Keratinocyte (primary cell): ENCODE results near the gene HDHD5.

Source experiments
- CTCF ChIP-seq, 3 experiments: IDR thresholded peaks in 1 of 3; conservative IDR thresholded peaks in 1 of 3; optimal IDR thresholded peaks in 1 of 3; 2 replicates in 2 of 3; 3 replicates in 1 of 3; pipeline versions ENCODE3 to v1.5.1; 2011; ENCODE audit warnings: low read length in 3 of 3, mild to moderate bottlenecking in 3 of 3, moderate library complexity in 2 of 3, control low read depth in 1 of 3, inconsistent platforms in 1 of 3; ENCODE audit not compliant: insufficient read depth in 2 of 3; ENCODE audit errors: extremely low read depth in 1 of 3
- EZH2 ChIP-seq: IDR thresholded peaks from one replicate; pipeline ENCODE4 v1.6.1; 2012; ENCODE audit warnings: inconsistent platforms, mild to moderate bottlenecking, low read length, moderate library complexity

- TF ChIP-seq CTCF (optimal IDR thresholded peaks at IDR 0.05 in 1 of 3, IDR thresholded peaks at IDR 0.05 in 1 of 3, conservative IDR thresholded peaks at IDR 0.05 in 1 of 3; ENCODE audit: extremely low read depth in 1 of 3, insufficient read depth in 2 of 3, low read length in 3 of 3) (no peak), EZH2 (no peak)
Observed at GRCh38 chr22:17115236-17115635, 43.8 kb downstream of the HDHD5 start.
